IPS-NIHi11 (cell line): ENCODE results near the gene ERICH2.

Experiments used
- DNase-seq: peaks from one replicate; pipeline ENCODE4 v3.0.0; 2012; ENCODE audit warnings: mixed read lengths, low spot score

Gene ERICH2

GRCh38 chr2:170763232-170763631 lies 6.9 kb upstream of the ERICH2 start:
- no peak for DNase-seq

GRCh38 chr2:170764880-170765261 lies 5.3 kb upstream of the ERICH2 start:
- no peak for DNase-seq

- DNase-seq: no peak
Measured at GRCh38 chr2:170766693-170767092, 3.5 kb upstream of the ERICH2 start.

GRCh38 chr2:170770606-170771420 lies 635 bp downstream of the ERICH2 start:
- peak; percentile 96 for DNase-seq

GRCh38 chr2:170771421-170771937 lies 1.3 kb downstream of the ERICH2 start:
- no peak for DNase-seq

GRCh38 chr2:170772295-170772694 lies 2.1 kb downstream of the ERICH2 start:
- no peak for DNase-seq

GRCh38 chr2:170774074-170774473 lies 3.9 kb downstream of the ERICH2 start:
- no peak for DNase-seq

- no peak for DNase-seq
Measured at GRCh38 chr2:170778900-170779299, 8.7 kb downstream of the ERICH2 start.

GRCh38 chr2:170779304-170779703 lies 9.1 kb downstream of the ERICH2 start:
- DNase-seq: no peak

- no peak for DNase-seq
Measured at GRCh38 chr2:170782673-170783072, 12.5 kb downstream of the ERICH2 start.

- no peak for DNase-seq
Measured at GRCh38 chr2:170783549-170783948, 13.4 kb downstream of the ERICH2 start.

- no peak for DNase-seq
Measured at GRCh38 chr2:170798996-170799395, 28.8 kb downstream of the ERICH2 start.

- DNase-seq: no peak
Measured at GRCh38 chr2:170806548-170806947, 36.4 kb downstream of the ERICH2 start.

GRCh38 chr2:170812710-170813600 lies 42.8 kb downstream of the ERICH2 start:
- DNase-seq: peak; percentile 73

GRCh38 chr2:170813611-170814532 lies 43.7 kb downstream of the ERICH2 start:
- peak; percentile 89 for DNase-seq

- no peak for DNase-seq
Measured at GRCh38 chr2:170814533-170815230, 44.5 kb downstream of the ERICH2 start.

- DNase-seq: no peak
Measured at GRCh38 chr2:170815311-170815710, 45.1 kb downstream of the ERICH2 start.

GRCh38 chr2:170815746-170816503 lies 45.7 kb downstream of the ERICH2 start:
- DNase-seq: peak; percentile 84

- peak; percentile 65 for DNase-seq
Measured at GRCh38 chr2:170816504-170817092, 46.4 kb downstream of the ERICH2 start, which contains the start of gene GAD1. GAD1 (plus strand) TSS chr2:170816887; CDS start chr2:170818592, 1,705 bp downstream.
